SHP77 (cell line): ENCODE results near the gene PARP1.
A peak's percentile ranks its signal among the peaks of the same experiment; 100 is the strongest.
"Not testable (repeated sequence)": the region's sequence is repeated elsewhere in the genome, so short reads cannot be mapped to it uniquely, and the experiment has no call there.

Source experiments
- DNase-seq, 2 experiments: peaks; one replicate each; lab custom pipeline; 2025; lab: John Stamatoyannopoulos, UW

PARP1 gene

DNA sequence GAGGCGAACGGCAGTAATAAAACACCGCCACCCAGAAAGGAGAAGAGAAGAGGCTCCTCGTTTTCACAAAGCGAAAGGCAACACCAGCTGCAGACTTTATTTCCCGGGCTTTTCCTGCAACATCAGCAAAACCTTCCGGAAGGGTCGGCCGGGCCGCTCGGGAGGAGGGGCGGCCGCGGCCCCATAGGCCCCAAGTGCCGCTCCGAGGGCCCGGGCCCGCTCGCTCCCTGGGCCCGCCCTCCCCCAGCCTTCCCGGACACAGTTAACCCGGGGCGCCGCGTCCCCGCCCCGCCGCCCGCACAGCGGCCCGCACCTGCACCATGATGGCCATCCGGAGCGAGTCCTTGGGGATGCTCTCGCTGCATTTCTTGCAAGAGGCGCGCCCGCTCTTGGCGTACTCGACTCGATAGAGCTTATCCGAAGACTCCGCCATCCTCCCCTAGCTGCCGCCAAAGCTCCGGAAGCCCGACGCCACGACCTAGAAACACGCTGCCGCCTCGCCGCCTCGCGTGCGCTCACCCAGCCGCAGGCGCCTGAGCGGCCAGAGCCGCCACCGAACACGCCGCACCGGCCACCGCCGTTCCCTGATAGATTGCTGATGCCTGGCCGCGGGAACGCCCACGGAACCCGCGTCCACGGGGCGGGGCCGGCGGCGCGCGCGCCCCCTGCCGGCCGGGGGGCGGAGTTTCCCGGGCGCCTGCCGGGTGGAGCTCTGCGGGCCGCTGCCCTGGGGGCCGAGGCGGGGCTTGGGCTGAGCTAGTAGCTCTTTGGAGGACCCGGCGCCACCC is at the start of gene PARP1:
Gene PARP1, minus strand, starts transcription at position 597 of the 788 bp plus-strand sequence. Its CDS starts 164 bp downstream, at position 433.
- DNase-seq = peak; percentile 78 to 81

DNA sequence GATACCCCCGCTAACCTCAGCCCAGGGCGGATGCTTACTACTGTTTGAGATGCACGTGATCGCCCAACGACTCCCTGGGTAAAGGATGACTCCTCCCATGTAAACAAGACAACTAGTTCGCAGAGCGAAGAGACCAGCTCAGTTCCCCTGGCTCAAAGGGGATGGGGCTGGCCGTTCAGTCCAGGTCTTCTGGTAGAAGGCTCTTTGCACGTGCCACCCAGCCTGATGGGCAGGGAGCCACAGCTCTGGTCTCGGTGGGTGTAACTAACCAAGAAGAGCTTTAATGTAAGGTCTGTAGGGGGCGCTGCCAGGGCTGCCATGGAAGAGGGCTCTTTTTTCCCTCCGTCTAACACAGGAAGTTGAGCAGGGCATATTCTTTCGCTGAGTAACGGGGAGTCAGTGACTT is 49.4 kb upstream of the PARP1 start:
- no peak for DNase-seq

DNA sequence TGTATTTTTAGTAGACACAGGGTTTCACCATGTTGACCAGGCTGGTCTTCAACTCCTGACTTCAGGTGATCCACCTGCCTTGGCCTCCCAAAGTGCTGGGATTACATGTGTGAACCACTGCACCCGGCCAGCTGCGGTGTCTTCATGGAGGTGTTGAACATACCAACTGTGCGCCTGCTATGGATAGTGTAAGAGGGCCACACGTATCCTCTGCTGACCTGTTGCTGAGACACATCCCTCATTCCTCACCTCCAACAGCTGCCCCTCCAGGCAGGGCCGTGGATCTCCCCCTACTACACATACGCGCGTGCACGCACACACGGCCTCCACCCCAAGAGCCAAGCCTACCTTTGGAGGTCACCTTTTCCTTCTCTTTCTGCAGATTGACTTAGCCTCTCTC is 48.0 kb upstream of the PARP1 start:
- DNase-seq = no peak

DNA sequence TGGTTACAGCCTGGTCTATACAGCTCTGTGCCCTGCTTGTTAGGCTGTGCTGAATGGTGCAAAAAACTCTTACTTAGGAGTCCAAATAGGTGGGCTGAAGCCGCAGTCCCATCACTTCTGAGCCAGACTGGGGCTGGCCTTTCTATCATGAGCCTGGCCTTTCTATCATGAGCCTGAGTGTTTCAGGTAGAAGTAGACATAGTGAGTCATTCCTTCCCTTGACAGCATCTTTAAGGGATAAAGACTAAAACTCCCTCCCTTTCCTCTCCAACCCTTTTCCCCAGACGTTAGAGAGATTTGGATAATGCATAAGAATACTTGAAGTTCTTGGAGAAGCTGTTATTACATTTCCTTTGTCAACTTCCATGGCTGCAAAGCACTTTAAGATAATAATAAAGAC is 46.5 kb upstream of the PARP1 start:
- DNase-seq = no peak

DNA sequence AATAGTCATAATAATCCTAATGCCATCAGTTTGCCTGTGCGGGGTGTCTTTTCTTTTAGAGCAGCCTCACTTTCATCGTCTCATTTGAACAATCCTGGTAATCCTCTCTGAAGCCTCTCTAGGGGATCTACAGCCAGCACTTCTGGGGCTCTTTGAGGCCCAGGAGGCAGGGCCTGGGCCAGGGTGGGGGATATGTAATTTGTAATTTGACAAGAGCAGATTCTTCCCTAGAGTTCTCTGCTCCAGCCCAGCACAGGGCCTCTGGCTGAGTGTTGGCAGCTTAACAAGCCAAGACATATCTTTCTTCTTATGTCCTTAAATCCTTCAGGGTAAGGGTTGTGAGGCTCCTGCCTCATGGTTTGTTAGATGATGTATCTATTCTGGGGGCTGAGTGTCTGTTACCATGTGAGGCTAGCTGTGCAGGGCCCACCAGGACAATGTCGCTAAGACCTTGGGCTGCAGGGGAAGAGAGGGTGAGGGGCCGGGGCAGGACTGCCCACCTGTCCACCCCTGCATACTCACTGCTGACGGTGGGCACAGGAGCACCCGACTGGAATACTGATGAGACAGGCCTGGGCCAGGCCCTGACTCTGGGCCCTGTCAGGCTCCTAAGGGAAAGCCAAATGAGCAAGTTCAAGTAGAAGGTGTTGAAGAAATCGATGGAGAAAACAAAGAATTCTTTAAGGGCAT is 45.3 kb upstream of the PARP1 start:
- no peak for DNase-seq

DNA sequence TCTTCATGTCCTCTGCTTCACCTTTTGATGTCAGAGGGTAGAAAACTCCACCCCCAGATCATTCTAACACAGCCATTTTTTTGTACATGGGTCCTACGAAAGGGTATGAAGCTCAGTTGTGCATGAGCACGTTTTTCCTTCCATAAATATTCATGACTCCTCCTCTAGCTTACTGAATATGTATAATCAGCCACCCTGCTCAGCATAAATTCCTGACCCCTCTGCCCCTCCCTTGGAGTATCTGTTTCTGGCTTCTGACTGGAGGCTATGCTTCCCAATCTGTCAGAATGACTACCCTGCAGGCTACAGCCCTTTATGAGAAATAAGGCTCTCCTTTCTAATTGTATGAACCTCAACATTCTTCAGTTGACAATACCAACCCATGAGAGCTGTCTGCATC is 42.8 kb upstream of the PARP1 start:
- DNase-seq = no peak

DNA sequence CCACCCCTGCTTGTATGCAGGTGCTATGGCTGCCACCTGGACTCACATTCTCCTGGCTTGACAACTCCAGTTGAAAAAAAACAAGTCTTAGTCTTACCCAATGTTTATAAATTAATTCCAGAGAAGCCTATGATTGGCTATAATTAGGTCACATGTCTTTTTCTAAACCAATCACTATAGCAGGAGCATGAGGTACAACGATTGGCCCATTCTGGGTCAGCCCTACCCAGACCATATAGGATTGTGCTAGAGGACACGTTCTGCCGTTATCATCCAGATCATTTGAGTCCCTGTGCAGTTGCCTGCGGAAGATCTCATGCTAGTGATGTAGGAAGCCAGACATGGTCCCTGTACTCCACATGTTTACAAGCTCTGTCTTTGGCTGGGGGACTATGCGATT is 41.9 kb upstream of the PARP1 start:
- no peak for DNase-seq

DNA sequence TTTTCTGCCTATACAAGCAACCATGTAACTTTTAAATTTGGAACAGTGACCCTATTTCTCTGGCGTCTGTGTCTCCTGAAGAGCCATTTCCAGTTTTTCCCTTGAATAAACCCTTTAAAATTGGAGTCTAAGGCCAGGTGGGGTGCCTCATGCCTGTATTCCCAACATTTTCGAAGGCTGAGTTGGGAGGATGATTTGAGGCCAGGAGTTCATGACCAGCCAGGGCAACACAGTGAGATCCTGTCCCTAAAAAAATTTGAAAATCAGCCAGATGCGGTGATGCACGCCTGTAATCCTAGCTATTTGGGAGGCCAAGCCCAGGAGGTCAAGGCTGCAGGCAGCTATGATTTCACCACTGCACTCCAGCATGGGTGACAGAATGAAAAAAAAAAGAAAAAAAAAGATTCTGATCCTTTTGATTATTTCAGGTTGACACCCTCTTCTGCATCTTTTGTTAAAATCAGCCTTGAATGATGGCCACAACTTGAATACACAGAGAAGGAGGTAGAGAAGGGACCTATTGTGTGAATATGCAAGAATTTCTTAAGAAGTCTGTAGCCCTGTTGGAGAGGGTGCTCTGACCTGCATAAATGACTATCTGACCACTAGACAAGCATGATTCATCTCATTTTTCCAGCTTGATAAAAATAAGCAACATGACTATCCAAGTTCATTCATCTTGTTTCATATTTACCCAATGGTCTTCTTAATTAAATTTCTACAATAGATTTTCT is 40.2 kb upstream of the PARP1 start:
- no peak for DNase-seq

DNA sequence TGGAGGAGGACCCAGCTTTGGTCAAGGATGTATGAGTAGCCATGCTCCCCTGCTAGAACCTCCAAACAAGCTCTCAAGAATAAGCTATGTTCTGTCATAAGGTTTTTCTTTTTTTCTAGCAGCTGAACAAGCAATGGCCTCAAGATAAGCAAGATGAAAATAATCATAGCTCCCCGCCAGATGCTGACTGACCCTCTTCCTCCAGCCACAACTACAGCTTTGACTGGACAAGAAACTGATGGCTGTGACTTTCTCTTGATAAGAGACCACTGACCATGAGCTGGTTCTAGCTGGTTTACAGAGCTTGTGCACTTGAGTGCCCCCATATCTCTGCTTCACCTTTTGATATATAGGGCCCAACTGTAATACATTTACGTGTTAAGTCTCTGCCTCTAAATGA is 38.2 kb upstream of the PARP1 start:
- DNase-seq = no peak

DNA sequence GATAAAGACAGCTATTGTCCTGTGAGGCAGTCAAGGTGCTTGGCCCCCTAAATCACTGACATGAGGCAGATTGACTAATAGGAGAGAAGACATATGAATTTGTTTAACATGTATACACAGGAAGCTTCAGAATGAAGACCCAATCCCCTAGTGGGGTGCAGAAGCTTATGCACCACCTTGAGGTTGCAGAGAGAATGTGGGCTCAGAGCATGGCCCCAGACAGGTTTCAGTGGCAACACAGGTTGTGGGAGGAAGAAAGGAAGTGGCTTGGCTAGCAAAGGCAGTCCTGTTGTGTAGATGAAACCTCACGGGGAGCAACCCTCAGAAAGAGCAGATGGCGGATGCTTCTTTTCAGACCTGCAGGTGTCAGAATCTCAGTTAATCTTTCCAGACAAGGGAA is 37.0 kb upstream of the PARP1 start:
- DNase-seq = no peak

DNA sequence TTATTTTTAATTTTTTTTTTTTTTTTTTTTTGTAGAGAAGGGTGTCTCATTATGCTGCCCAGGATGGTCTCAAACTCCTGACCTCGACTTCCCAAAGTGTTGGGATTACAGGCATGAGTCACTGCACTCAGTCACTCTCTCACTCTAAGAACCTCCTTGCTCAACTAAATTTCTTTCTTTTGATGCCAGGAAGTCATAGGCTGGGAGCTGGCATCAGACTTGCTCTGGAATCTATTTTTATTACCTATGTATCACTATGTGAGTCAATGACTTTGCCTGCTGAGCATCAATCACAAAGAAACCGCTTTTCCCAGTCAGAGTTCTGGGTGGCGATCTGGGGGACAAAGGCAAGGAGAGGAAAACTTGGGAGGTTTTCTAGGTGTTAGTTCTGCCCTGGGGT is 35.5 kb upstream of the PARP1 start:
- DNase-seq = no peak

DNA sequence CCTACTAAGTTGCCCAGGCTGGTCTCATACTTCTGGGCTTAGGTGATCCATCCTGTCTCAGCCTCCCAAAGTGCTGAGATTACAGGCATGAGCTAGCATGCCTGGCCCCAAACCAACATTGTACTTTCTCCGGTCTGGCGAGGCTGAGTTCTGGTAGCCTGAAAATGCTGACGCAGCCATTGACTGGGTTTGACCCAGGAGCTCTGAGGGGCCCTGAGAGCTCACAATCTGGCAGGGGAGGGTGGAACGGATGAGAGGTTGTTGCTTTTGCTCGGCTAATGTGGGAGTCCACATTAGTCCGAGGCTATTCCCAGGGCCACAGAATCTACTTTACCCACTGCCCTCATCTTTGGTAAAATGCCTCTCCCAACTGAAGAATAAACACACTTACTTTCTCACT is 35.1 kb upstream of the PARP1 start:
- DNase-seq = no peak

DNA sequence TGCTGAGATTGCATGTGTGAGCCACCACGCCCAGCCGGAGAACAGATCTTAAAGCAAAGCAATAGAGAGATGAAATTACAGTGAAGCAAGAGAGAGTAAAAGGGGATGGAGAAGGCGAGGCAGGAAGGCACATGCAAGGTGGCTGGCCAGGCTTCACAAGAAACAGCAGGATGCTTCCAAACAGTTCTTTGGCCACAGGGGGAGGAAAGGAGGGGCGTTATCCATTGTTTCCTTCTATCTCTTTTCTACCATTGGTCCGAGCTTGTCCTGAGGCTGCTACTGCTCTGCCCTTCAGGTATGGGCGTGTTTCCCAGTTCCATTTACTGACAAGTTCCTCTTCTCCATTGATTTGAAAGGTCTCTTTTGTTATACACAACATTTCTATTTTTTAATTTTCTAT is 33.7 kb upstream of the PARP1 start:
- no peak for DNase-seq

DNA sequence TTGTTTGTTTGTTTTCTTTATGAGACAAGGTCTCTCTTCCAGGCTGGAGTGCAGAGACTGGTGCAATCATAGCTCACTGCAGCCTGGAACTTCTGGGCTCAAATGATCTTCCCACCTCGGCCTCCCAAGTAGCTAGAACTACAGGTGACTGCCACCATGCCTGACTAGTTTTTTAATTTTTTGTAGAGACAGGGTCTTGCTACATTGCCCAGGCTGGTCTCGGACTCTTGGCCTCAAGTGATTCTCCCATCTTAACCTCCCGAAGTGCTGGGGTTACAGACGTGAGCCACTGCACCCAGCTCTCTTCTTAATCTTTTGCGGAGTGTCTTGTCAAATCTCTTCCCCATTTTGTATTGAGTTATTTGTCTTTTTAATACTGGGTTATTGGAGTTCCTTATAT is 32.6 kb upstream of the PARP1 start:
- no peak for DNase-seq

DNA sequence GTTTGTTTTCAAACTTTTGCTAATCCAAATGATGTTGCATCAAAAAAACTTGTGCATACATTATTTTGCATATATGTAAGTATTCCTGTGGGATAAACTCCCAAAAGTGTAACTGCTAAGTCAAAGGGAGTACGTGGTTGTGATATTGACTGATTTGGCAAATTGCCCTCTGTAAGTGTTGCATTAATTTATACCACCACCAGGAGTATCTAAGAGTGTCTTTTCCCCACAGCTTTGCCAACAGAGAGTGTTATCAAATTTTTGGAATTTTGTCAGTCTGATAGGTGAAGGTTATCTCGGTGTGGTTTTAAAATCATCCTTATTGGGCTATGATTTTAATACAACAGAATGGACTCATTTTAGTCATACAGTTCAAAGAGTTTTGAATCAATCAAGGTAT is 30.1 kb upstream of the PARP1 start:
- no peak for DNase-seq

DNA sequence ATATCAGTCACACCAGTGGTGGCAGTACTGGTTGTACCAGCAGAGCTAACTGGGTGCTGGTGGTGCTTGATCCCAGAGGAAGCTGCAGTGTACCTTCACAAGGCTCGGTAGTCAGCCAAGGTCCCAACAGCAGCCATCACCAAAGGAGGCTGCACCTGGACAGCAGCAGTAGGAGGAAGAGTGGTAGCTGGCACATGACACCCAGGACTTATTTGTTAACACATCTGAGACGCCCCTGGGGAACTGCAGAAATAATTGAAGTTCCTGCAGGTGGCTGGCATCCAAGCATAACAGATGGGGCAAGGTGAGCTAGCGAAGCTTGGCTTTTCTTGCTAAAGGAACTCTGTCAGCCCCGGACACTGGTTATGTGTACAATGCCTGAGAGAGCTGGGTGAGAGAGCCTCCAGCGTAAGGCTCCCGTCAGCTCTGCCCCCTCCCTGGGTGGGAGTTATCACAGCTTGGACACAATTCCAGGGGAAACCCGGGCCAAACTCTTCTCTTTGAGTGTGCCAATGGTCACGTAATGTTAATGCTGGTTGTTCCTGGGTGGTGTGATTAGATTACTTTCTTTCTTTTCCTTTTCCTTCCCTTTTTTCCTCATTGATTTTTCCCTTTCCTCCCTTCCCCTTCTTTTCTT is 29.1 kb upstream of the PARP1 start:
- peak in 1 of 2 experiments; percentile 24 for DNase-seq

DNA sequence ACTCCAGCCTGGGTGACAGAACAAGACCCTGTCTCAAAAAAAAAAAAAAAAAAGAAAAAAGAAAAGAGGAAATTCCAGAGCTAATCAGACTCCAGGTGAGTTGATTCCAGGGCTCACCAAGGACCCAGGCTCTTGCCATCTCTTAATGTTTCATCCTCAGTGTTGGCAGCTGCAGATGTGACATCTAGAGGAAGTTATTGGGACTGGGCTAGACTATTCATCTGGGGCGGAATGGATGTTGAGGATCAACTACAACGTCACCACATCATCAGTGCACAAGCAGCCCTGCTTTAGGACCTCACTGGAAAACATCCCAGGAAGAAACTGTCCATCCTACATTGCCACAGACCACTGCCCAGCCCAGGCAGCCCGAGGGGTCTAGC is 28.6 kb upstream of the PARP1 start:
- no peak for DNase-seq

DNA sequence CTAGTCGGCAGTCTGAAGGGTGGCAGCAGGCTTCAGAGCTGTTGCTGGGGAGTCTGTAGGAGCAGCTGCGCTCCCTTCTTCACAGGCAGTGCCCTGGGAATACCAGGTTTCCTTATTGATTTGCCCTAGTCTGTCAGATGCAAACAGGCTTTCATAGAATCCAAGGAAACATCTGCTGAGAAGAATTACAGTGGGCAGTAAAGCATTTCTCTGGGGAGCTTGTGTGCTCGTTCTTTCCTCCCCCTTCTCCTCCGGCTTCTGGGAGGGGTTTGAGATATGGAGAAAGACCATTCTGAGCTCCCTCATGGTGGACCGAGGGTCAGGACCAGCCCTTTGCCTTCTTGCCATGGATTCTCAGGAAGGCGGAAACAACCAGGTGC is 25.4 kb upstream of the PARP1 start:
- no peak for DNase-seq

DNA sequence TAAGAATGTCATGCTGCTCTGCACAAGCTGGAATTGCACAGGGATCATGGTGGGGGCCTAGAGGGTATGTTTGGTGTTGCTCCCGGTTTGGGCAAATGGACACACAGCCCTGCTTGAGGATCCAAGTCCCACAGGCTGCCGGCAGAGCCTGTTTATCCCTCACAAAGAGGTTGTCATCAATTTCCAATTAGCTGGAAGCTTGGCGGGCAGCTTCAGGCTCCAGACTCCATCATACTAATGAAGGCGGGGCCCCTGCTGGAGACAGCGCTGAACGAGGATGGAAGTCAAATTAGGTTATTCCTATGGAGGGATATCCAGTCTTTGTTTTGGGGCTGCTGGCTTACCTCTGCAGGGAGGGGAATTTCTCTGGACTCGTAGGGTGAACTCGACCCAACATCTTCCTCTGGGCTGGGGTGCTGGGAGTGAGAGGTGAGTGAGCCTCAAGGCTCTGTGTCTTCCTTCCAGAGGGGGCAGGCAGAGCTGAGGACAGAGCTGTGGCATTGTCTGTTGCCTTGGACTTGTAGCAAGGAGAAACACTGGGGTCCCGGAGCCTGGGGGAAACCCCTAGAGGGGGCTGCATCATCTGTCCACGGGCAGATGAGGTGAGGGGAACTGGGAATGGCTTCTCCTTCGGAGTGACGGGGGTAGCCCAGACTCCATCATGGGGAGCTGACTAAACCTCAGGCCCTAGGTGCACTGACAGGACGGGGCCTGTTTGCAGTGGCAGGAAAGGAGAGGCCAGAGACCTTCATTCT is 24.9 kb upstream of the PARP1 start:
- DNase-seq = no peak

DNA sequence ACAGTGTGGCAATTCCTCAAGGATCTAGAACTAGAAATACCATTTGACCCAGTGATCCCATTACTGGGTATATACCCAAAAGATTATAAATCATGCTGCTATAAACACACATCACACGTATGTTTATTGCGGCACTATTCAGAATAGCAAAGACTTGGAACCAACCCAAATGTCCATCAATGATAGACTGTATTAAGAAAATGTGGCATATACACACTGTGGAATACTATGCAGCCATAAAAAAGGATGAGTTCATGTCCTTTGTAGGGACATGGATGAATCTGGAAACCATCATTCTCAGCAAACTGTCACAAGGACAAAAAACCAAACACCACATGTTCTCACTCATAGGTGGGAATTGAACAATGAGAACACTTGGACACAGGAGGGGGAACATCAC is 24.0 kb upstream of the PARP1 start:
- DNase-seq = not testable (repeated sequence)

DNA sequence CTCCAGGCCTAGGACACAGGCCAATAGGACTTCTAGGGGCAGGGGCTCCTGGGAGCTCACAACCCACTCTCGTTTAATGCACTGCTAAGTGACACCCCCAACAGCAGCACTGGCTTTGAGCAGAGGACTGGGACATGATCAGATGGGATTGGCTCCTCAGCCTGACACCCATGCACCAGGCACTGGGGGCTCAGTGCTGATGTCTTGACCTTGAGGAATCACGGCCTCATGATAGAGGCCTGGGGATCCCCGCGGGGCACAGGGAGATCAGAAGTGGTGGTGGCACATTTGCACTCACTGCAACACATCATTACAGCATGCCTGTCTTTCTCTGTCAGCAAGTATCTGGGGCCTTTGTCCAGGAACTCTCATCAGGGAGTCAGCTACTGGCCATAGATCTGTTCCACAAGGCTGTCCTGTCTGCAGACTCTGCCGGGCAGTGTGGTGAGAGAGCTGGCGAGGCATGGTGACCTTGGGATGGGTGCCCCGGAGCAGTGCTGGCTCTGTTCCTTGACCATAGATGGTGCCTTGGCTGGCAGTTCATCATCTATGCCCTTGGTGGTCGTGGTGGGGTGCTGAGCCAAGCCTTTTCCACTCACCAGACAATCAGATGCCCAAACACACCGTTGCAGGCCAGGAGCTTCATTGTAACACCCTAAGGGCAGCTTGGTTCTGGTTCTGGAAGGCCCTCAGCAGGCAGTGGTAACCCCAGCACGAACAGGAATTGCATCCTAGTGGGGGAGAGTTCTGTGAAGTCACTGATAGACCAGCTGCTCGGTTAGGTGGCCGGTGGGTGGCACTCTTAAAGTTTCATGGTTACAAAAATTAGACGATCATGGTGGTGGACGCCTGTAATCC is 22.2 kb upstream of the PARP1 start:
- no peak for DNase-seq
